Lower lobe of right lung (tissue), 2 donors: Measurements from ENCODE around the gene H2AZ1. TPM values are rescaled to one million over a fixed set of nuclear protein-coding genes. Genes with fewer than 3 reads are reported as not detected.

Experiments used
- ATAC-seq, 2 donors: fragments of 200-7000 bp; cut with Tn5 transposase; one replicate each; pipeline ENCODE4 v1.9.1; 2020 to 2022; ENCODE audit warnings: mild to moderate bottlenecking in 2 of 2, moderate library complexity in 2 of 2
- DNase-seq: peaks from one replicate; pipeline ENCODE4 v3.0.0-alpha.2; 2020
- H3K27ac ChIP-seq: fragments of 200-600 bp; one replicate; pipeline ENCODE4 v1.8.0; 2022
- H3K27me3 ChIP-seq: fragments of 200-600 bp; one replicate; pipeline ENCODE4 v1.8.0; 2022; ENCODE audit warnings: low read depth
- H3K36me3 ChIP-seq: fragments of 200-600 bp; one replicate; pipeline ENCODE4 v1.8.0; 2022; ENCODE audit warnings: mild to moderate bottlenecking
- H3K4me1 ChIP-seq: fragments of 200-600 bp; one replicate; pipeline ENCODE4 v1.8.0; 2022
- H3K4me3 ChIP-seq: fragments of 200-600 bp; one replicate; pipeline ENCODE4 v1.8.0; 2022; ENCODE audit warnings: mild to moderate bottlenecking
- H3K9me3 ChIP-seq: fragments of 200-600 bp; one replicate; pipeline ENCODE4 v1.8.0; 2022
- CTCF ChIP-seq: fragments of 200-600 bp; IDR thresholded peaks from one replicate; pipeline ENCODE4 v1.8.0; 2022; ENCODE audit warnings: antibody characterized with exemption, mild to moderate bottlenecking
- intact Hi-C: fragments of 100-400 bp; cut with DNase I; formaldehyde crosslinking; loops from one replicate; pipeline ENCODE4 v1.11.0; 2022
- long read RNA-seq: library from polyadenylated mRNA; unstranded; transcript quantifications from one replicate; pipeline ENCODE4 v2.0.0, GENCODE V29; 2021
- total RNA-seq: library from RNA; stranded (reverse); fragmentation: NEBNext Ultra II Directional; extraction: Animal tissue kit (Norgen Biotek cat#: 25700); gene quantifications from one replicate; pipeline ENCODE4 v1.2.1, GENCODE V29; 2021
- donor health status: DM: no; HTN: yes; CAD: no; lungs with severe emphysema.

H2AZ1 gene
- total RNA-seq, result 143 TPM
- long read RNA-seq, transcript H2AFZ-201 (5 exons, 979 nt), result major isoform, 110 of 125 reads
- long read RNA-seq, partial matches to known transcripts, result 4 of 125 reads
- long read RNA-seq, other reads (novel, unspliced or antisense), result 7 of 125 reads

GRCh38 chr4:99949999-99950912, at the start of gene H2AZ1:
TSS of gene H2AZ1 (minus strand) at chr4:99950275. CDS start at chr4:99950170, 105 bp downstream.
- peaks cover 30% of the 10 kb centered on the region for H3K4me1 ChIP-seq

GRCh38 chr4:99998062-99998867, 48.2 kb upstream of the H2AZ1 start:
- DNase-seq, result no peak

More at GRCh38 chr4:99949999-99950912, at the start of gene H2AZ1:
- intact Hi-C loops, result loop anchor here (10.0 kb wide), 2 partner anchors 55 to 385 kb away; partner anchors contain the start of genes LAMTOR3 and TRMT10A
- ATAC-seq, result peak; percentile 91 to 94
- Histone ChIP-seq H3K9me3 (no peaks in the 10 kb centered on the region), H3K27me3 (no peaks in the 10 kb centered on the region), H3K36me3 (peaks cover 6% of the 10 kb centered on the region), H3K27ac (peak within 1 kb of the TSS; percentile 81), H3K4me3 (peak within 1 kb of the TSS; percentile 80)
- no peak for TF ChIP-seq CTCF
- DNase-seq, result peak; percentile 99

GRCh38 chr4:99991741-99992140, 41.7 kb upstream of the H2AZ1 start:
- Histone ChIP-seq H3K4me1 (no peaks in the 10 kb centered on the region), H3K27ac (no peak overlapping the region)

More at GRCh38 chr4:99998062-99998867, 48.2 kb upstream of the H2AZ1 start:
- H3K9me3 ChIP-seq, result no peaks in the 10 kb centered on the region
- TF ChIP-seq CTCF, result no peak
- intact Hi-C loops, result no loop called here
- no peak overlapping the region for H3K4me3 ChIP-seq
- no peak overlapping the region for H3K27ac ChIP-seq
- no peaks in the 10 kb centered on the region for H3K27me3 ChIP-seq
- H3K36me3 ChIP-seq, result no peaks in the 10 kb centered on the region
- no peak for ATAC-seq
- H3K4me1 ChIP-seq, result no peaks in the 10 kb centered on the region

GRCh38 chr4:99987681-99988080, 37.6 kb upstream of the H2AZ1 start:
- no peaks in the 10 kb centered on the region for H3K36me3 ChIP-seq
- H3K4me3 ChIP-seq, result no peak overlapping the region
- H3K27ac ChIP-seq, result no peak overlapping the region
- ATAC-seq, result no peak
- intact Hi-C loops, result no loop called here
- no peaks in the 10 kb centered on the region for H3K4me1 ChIP-seq
- H3K9me3 ChIP-seq, result no peaks in the 10 kb centered on the region
- DNase-seq, result no peak
- H3K27me3 ChIP-seq, result no peaks in the 10 kb centered on the region
- no peak for TF ChIP-seq CTCF

More at GRCh38 chr4:99991741-99992140, 41.7 kb upstream of the H2AZ1 start:
- H3K27me3 ChIP-seq, result no peaks in the 10 kb centered on the region
- no peak overlapping the region for H3K4me3 ChIP-seq
- intact Hi-C loops, result no loop called here
- no peaks in the 10 kb centered on the region for H3K9me3 ChIP-seq
- DNase-seq (no peak), ATAC-seq (no peak)
- H3K36me3 ChIP-seq, result no peaks in the 10 kb centered on the region
- no peak for TF ChIP-seq CTCF

- H3K27me3 ChIP-seq, result no peaks in the 10 kb centered on the region
- H3K4me1 ChIP-seq, result no peaks in the 10 kb centered on the region
- no peak overlapping the region for H3K4me3 ChIP-seq
- no peak for TF ChIP-seq CTCF
- H3K36me3 ChIP-seq, result no peaks in the 10 kb centered on the region
- intact Hi-C loops, result no loop called here
- ATAC-seq, result no peak
- no peaks in the 10 kb centered on the region for H3K9me3 ChIP-seq
- H3K27ac ChIP-seq, result no peak overlapping the region
- DNase-seq, result no peak
Measured at GRCh38 chr4:99986792-99987191, 36.7 kb upstream of the H2AZ1 start.
